Sigmoid colon (tissue), 4 donors: ENCODE measurements around the gene CNTN5.
"Not testable (repeated sequence)": the region's sequence is repeated elsewhere in the genome, so short reads cannot be mapped to it uniquely, and the experiment has no call there.

ENCODE experiments used
- CTCF ChIP-seq, 4 experiments: fragments of 450-650 bp in 3 of 4; fragments of 200-600 bp in 1 of 4; IDR thresholded peaks; one replicate each; pipeline ENCODE4 v1.5.1; 2016 to 2019; ENCODE audit warnings: antibody characterized with exemption in 4 of 4, mild to moderate bottlenecking in 3 of 4, moderate library complexity in 2 of 4
- POLR2AphosphoS5 ChIP-seq, 4 donors: sonication (generic); formaldehyde crosslinking; IDR thresholded peaks; one replicate each; pipeline ENCODE4 v1.6.1; 2017; ENCODE audit warnings: antibody characterized with exemption in 4 of 4

- TF ChIP-seq POLR2AphosphoS5, CTCF (IDR thresholded peaks at IDR 0.05): not testable (repeated sequence)
Measured at GRCh38 chr11:100274466-100274865, 1253.7 kb downstream of the CNTN5 start.
